HEK293 (cell line): ENCODE measurements around the gene ATP6V0C.

Experiments
- ATF2 ChIP-seq: fragments of 450-650 bp; formaldehyde crosslinking; IDR thresholded peaks from 2 replicates; pipeline ENCODE4 v1.5.1; 2016; ENCODE audit warnings: missing biosample characterization, missing genetic modification characterization, low read depth
- CTCF ChIP-seq: fragments of 450-650 bp; formaldehyde crosslinking; IDR thresholded peaks from 2 replicates; pipeline ENCODE4 v1.5.1; 2016; ENCODE audit warnings: missing biosample characterization, missing genetic modification characterization
- KLF17 ChIP-seq: fragments of 450-650 bp; formaldehyde crosslinking; IDR thresholded peaks from 2 replicates; pipeline ENCODE4 v1.5.1; 2016; ENCODE audit warnings: missing biosample characterization, missing genetic modification characterization
- REST ChIP-seq: fragments of 450-650 bp; formaldehyde crosslinking; IDR thresholded peaks from 2 replicates; pipeline ENCODE4 v1.5.1; 2016; ENCODE audit warnings: missing biosample characterization, missing genetic modification characterization
- ZNF274 ChIP-seq, 2 experiments: fragments of 200-500 bp in 1 of 2; fragments of 450-650 bp in 1 of 2; sonication (Bioruptor generic) in 1 of 2; formaldehyde crosslinking in 1 of 2; IDR thresholded peaks; 2 replicates each; pipeline versions ENCODE4 v1.5.1 to v1.6.1; 2014 to 2016; ENCODE audit warnings: borderline replicate concordance in 1 of 2, inconsistent platforms in 1 of 2, low read length in 1 of 2, missing biosample characterization in 1 of 2, missing genetic modification characterization in 1 of 2
- ZNF449 ChIP-seq: fragments of 450-650 bp; formaldehyde crosslinking; IDR thresholded peaks from 2 replicates; pipeline ENCODE4 v1.5.1; 2017; ENCODE audit warnings: missing biosample characterization, mild to moderate bottlenecking, missing genetic modification characterization, moderate library complexity
- ZNF530 ChIP-seq: fragments of 450-650 bp; formaldehyde crosslinking; IDR thresholded peaks from 2 replicates; pipeline ENCODE4 v1.5.1; 2016; ENCODE audit warnings: low read depth, missing biosample characterization, missing genetic modification characterization
- ZNF544 ChIP-seq: fragments of 450-650 bp; formaldehyde crosslinking; IDR thresholded peaks from 2 replicates; pipeline ENCODE4 v1.5.0; 2017; ENCODE audit warnings: missing biosample characterization, missing genetic modification characterization
- ZSCAN4 ChIP-seq: fragments of 450-650 bp; formaldehyde crosslinking; IDR thresholded peaks from 2 replicates; pipeline ENCODE4 v1.5.1; 2017; ENCODE audit warnings: missing biosample characterization, missing genetic modification characterization
- ZXDB ChIP-seq: fragments of 450-650 bp; formaldehyde crosslinking; IDR thresholded peaks from 2 replicates; pipeline ENCODE4 v1.5.1; 2016; ENCODE audit warnings: missing biosample characterization, missing genetic modification characterization

- no peak for TF ChIP-seq ATF2 (tag by site-specific recombination)
- TF ChIP-seq CTCF (tag by site-specific recombination) = no peak
- no peak for TF ChIP-seq ZNF544 (tag by site-specific recombination)
- TF ChIP-seq ZNF530 (tag by site-specific recombination) = no peak
- no peak for TF ChIP-seq ZXDB (tag by site-specific recombination)
- TF ChIP-seq KLF17 (tag by site-specific recombination) = no peak
- TF ChIP-seq ZSCAN4 = no peak
- TF ChIP-seq REST (tag by site-specific recombination) = no peak
- no peak for TF ChIP-seq ZNF274 (IDR thresholded peaks at IDR 0.05; ENCODE audit: low read length)
- TF ChIP-seq ZNF274 (tag by site-specific recombination; IDR thresholded peaks at IDR 0.05; ENCODE audit: borderline replicate concordance) = no peak
- no peak for TF ChIP-seq ZNF449
These were observed 21.5 kb upstream of the ATP6V0C start for GRCh38 chr16:2492292-2492691.
